Left lung (tissue), 10 donors: Measurements from ENCODE around the gene DLG2. TPM values are rescaled to one million over a fixed set of nuclear protein-coding genes. Genes with fewer than 3 reads are reported as not detected.

Experiments used
- ATAC-seq: fragments of 200-7000 bp; cut with Tn5 transposase; one replicate; pipeline ENCODE4 v1.9.1; 2020; ENCODE audit warnings: moderate library complexity
- DNase-seq, 4 donors: peaks; one replicate each; pipeline ENCODE4 v3.0.0-alpha.2; 2013 to 2020
- H3K27ac ChIP-seq, 2 donors: fragments of 200-600 bp; sonication (generic) in 1 of 2; one replicate each; pipeline versions ENCODE4 v1.5.0 to v1.8.0; 2020 to 2021
- H3K27me3 ChIP-seq, 2 donors: fragments of 200-600 bp; sonication (generic) in 1 of 2; one replicate each; pipeline versions ENCODE4 v1.5.0 to v1.8.0; 2020 to 2021
- H3K36me3 ChIP-seq, 2 donors: fragments of 200-600 bp; sonication (generic) in 1 of 2; one replicate each; pipeline versions ENCODE4 v1.5.0 to v1.8.0; 2020 to 2021
- H3K4me1 ChIP-seq, 2 donors: fragments of 200-600 bp; one replicate each; pipeline ENCODE4 v1.8.0; 2021
- H3K4me3 ChIP-seq, 2 donors: fragments of 200-600 bp; sonication (generic) in 1 of 2; one replicate each; pipeline versions ENCODE4 v1.5.0 to v1.8.0; 2020 to 2021; ENCODE audit warnings: mild to moderate bottlenecking in 1 of 2
- H3K9me3 ChIP-seq, 2 donors: fragments of 200-600 bp; sonication (generic) in 1 of 2; one replicate each; pipeline versions ENCODE4 v1.5.0 to v1.8.0; 2020 to 2021
- intact Hi-C, 2 donors: fragments of 100-400 bp; cut with DNase I; formaldehyde crosslinking; loops; one replicate each; pipeline versions ENCODE4 v1.11.2 to v1.14.2; 2022
- polyA plus RNA-seq, 6 donors: library from polyadenylated mRNA; unstranded; fragments of 120-200 nt; gene quantifications; one replicate each; pipeline ENCODE4 v1.2.1, GENCODE V29; 2013; ENCODE audit not compliant: insufficient read length in 6 of 6
- total RNA-seq, 2 donors: library from RNA; stranded (reverse); fragmentation: NEBNext Ultra II Directional; extraction: Animal tissue kit (Norgen Biotek cat#: 25700); gene quantifications; one replicate each; pipeline ENCODE4 v1.2.1, GENCODE V29; 2021
- TF ChIP-seq, protein P1 (sequence below), 2 donors: fragments of 200-600 bp; sonication (generic) in 1 of 2; IDR thresholded peaks; one replicate each; pipeline versions ENCODE4 v1.5.0 to v1.8.0; 2021; ENCODE audit warnings: antibody characterized with exemption in 2 of 2
- donor health status: DM: no; HTN: yes; CAD: no.
- donor health status: DM: no; HTN: no; CAD: no.

The DLG2 gene
- total and polyA plus RNA-seq, 8 donors = 4.5 to 15.0 (median 8.6) TPM

DNA sequence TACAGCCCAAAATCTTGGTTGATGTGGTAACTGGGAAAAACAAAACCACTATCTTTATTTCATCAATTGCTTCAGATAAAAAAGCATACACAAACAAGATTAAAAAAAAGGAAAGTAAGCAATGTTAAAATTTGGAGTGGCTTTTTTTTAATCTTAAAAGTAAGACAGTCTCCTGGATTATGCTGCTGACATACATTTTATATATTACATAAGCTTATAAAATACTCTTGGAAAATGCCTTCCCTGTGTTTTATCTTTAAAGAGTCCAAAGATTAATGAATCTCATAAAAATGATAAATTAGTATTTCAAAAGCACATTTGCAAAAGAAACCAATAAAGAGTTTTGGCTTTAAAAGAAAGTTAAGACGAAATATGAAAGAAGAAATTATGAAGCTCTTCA lies 132.7 kb downstream of the DLG2 start:
- Histone ChIP-seq H3K4me3 (no peak overlapping the region), H3K27ac (no peak overlapping the region), H3K36me3 (no peaks in the 10 kb centered on the region), H3K27me3 (no peaks in the 10 kb centered on the region), H3K4me1 (no peaks in the 10 kb centered on the region), H3K9me3 (peaks cover 0 to 6% of the 10 kb centered on the region in 2 donors)
- TF ChIP-seq, protein P1, sequence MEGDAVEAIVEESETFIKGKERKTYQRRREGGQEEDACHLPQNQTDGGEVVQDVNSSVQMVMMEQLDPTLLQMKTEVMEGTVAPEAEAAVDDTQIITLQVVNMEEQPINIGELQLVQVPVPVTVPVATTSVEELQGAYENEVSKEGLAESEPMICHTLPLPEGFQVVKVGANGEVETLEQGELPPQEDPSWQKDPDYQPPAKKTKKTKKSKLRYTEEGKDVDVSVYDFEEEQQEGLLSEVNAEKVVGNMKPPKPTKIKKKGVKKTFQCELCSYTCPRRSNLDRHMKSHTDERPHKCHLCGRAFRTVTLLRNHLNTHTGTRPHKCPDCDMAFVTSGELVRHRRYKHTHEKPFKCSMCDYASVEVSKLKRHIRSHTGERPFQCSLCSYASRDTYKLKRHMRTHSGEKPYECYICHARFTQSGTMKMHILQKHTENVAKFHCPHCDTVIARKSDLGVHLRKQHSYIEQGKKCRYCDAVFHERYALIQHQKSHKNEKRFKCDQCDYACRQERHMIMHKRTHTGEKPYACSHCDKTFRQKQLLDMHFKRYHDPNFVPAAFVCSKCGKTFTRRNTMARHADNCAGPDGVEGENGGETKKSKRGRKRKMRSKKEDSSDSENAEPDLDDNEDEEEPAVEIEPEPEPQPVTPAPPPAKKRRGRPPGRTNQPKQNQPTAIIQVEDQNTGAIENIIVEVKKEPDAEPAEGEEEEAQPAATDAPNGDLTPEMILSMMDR (IDR thresholded peaks at IDR 0.05) = no peak
- intact Hi-C loops = no loop called here
- DNase-seq = no peak
- no peak for ATAC-seq

GRCh38 chr11:85485902-85486301 lies 141.2 kb downstream of the DLG2 start:
- ATAC-seq = no peak

DNA sequence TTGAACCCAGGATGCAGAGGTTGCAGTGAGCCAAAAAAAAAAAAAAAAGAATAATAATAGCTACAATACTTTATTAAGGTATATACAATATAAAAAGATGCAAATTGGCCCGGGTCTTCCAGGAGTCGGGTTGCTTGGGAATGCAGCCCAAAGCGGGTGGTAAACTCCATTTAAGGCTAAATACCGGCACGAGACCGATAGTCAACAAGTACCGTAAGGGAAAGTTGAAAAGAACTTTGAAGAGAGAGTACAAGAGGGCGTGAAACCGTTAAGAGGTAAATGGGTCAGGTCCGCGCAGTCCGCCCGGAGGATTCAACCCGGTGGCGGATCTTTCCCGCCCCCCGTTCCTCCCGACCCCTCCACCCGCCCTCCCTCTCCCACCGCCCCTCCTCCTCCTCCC lies 143.3 kb downstream of the DLG2 start:
- intact Hi-C loops = no loop called here
- peak in 1 of 4 donors; percentile 21 for DNase-seq

More at GRCh38 chr11:85485902-85486301, 141.2 kb downstream of the DLG2 start:
- Histone ChIP-seq H3K9me3 (peaks cover 0 to 54% of the 10 kb centered on the region in 2 donors), H3K36me3 (no peaks in the 10 kb centered on the region), H3K27me3 (no peaks in the 10 kb centered on the region), H3K27ac (no peak overlapping the region), H3K4me1 (no peaks in the 10 kb centered on the region), H3K4me3 (no peak overlapping the region)
- intact Hi-C loops = no loop called here
- no peak for DNase-seq
- TF ChIP-seq, protein P1 (IDR thresholded peaks at IDR 0.05) = no peak

DNA sequence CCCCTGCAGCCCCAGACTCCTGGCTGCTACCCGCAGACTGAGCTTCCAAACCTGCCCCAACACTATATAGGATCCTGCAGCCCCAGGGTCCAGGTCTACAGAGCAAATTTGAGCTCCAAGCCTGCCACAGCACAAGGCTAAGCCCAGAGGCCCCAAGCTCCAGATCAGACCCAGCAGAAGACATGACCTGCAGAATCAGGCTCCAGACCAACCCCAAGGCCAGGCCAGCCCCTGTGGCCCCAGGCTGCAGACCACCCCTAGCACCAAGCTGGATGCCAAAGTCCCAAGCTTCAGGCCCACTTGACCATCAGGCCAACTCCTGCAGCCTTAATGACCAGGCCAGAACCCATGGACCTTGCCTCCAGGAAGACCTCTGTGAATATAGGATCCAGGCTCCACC lies 145.3 kb downstream of the DLG2 start:
- intact Hi-C loops = no loop called here
- TF ChIP-seq, protein P1 (IDR thresholded peaks at IDR 0.05) = no peak
- H3K36me3 ChIP-seq = no peaks in the 10 kb centered on the region
- H3K27me3 ChIP-seq = no peaks in the 10 kb centered on the region
- peaks cover 0 to 34% of the 10 kb centered on the region in 2 donors for H3K9me3 ChIP-seq
- DNase-seq (no peak), ATAC-seq (no peak)
- H3K4me3 ChIP-seq = no peak overlapping the region
- H3K4me1 ChIP-seq = no peaks in the 10 kb centered on the region
- no peak overlapping the region for H3K27ac ChIP-seq

More for the DNA sequence above, 143.3 kb downstream of the DLG2 start:
- Histone ChIP-seq H3K36me3 (no peaks in the 10 kb centered on the region), H3K27ac (no peak overlapping the region), H3K9me3 (peaks cover 0 to 52% of the 10 kb centered on the region in 2 donors), H3K4me1 (no peaks in the 10 kb centered on the region), H3K27me3 (no peaks in the 10 kb centered on the region), H3K4me3 (no peak overlapping the region)
- TF ChIP-seq, protein P1 (IDR thresholded peaks at IDR 0.05) = no peak
- no peak for ATAC-seq

GRCh38 chr11:85475660-85476517 lies 151.3 kb downstream of the DLG2 start:
- Histone ChIP-seq H3K9me3 (peaks cover 0 to 21% of the 10 kb centered on the region in 2 donors), H3K27ac (no peak overlapping the region), H3K4me1 (no peaks in the 10 kb centered on the region), H3K27me3 (no peaks in the 10 kb centered on the region), H3K4me3 (no peak overlapping the region), H3K36me3 (no peaks in the 10 kb centered on the region)
- TF ChIP-seq, protein P1 (IDR thresholded peaks at IDR 0.05) = no peak
- intact Hi-C loops = no loop called here
- no peak for ATAC-seq
- peak in 2 of 4 donors; percentile 80 to 85 for DNase-seq
